Prostate gland (tissue), 2 donors: ENCODE data around the gene OR51B5. TPM values are rescaled to one million over a fixed set of nuclear protein-coding genes. Genes with fewer than 3 reads are reported as not detected.
"Not testable (repeated sequence)": the region's sequence is repeated elsewhere in the genome, so short reads cannot be mapped to it uniquely, and the experiment has no call there.

ENCODE experiments used
- DNase-seq: peaks from one replicate; pipeline ENCODE4 v3.0.0-alpha.2; 2019; ENCODE audit warnings: low spot score
- H3K27ac ChIP-seq, 2 donors: fragments of 200-600 bp; sonication (generic); 2 replicates each; pipeline ENCODE4 v1.5.1; 2017 to 2019
- H3K27me3 ChIP-seq: fragments of 200-600 bp; sonication (generic); replicated peaks from 2 replicates; pipeline ENCODE4 v1.5.1; 2019; ENCODE audit not compliant: insufficient read depth
- H3K36me3 ChIP-seq, 2 donors: fragments of 200-600 bp; sonication (generic); 1 replicate in 1 of 2; 2 replicates in 1 of 2; pipeline versions ENCODE4 v1.5.1 to v1.8.1; 2017 to 2019
- H3K4me1 ChIP-seq: fragments of 200-600 bp; sonication (generic); replicated peaks from 2 replicates; pipeline ENCODE4 v1.5.1; 2019
- H3K4me3 ChIP-seq, 2 donors: fragments of 200-600 bp; sonication (generic); 2 replicates each; pipeline ENCODE4 v1.5.1; 2017 to 2019
- H3K9me3 ChIP-seq: fragments of 200-600 bp; sonication (generic); 2 replicates; pipeline ENCODE4 v1.5.1; 2017
- CTCF ChIP-seq, 4 experiments: fragments of 200-600 bp in 2 of 4; fragments of 450-650 bp in 2 of 4; sonication (generic) in 2 of 4; IDR thresholded peaks; 1 replicate in 3 of 4; 2 replicates in 1 of 4; pipeline ENCODE4 v1.5.1; 2016 to 2019; ENCODE audit warnings: antibody characterized with exemption in 4 of 4, mild to moderate bottlenecking in 2 of 4, moderate library complexity in 2 of 4
- POLR2A ChIP-seq: fragments of 450-650 bp; IDR thresholded peaks from one replicate; pipeline ENCODE4 v1.6.1; 2016; ENCODE audit warnings: antibody characterized with exemption, mild to moderate bottlenecking
- POLR2AphosphoS5 ChIP-seq: sonication (generic); formaldehyde crosslinking; IDR thresholded peaks from one replicate; pipeline ENCODE4 v1.6.1; 2017; ENCODE audit warnings: antibody characterized with exemption
- WGBS: methylation state at CpG from one replicate; pipeline ENCODE4 v1.1.5; 2018; 5-methylcytosine and 5-hydroxymethylcytosine counted together
- intact Hi-C: fragments of 100-400 bp; cut with DNase I; formaldehyde crosslinking; loops from one replicate; pipeline ENCODE4 v1.14.2; 2022
- total RNA-seq, 2 donors: library from RNA; depleted of rRNA; stranded (reverse); fragments of >200 nt; gene quantifications; one replicate each; pipeline ENCODE4 v1.1.0, GENCODE V29; 2016

The OR51B5 gene
- total RNA-seq, 2 donors from 2014 or later: 0.23 to 2.5 TPM

GRCh38 chr11:5364214-5364613, 20.9 kb upstream of the OR51B5 start:
- no peak for TF ChIP-seq POLR2A
- no peak for TF ChIP-seq POLR2AphosphoS5
- no peak for TF ChIP-seq CTCF (IDR thresholded peaks at IDR 0.05)
- no peaks in the 10 kb centered on the region for H3K27me3 ChIP-seq
- no peak overlapping the region for H3K4me3 ChIP-seq
- no peaks in the 10 kb centered on the region for H3K4me1 ChIP-seq
- intact Hi-C loops: no loop called here
- DNase-seq: no peak
- no peaks in the 10 kb centered on the region for H3K36me3 ChIP-seq
- 55% methylated on average over 2 of the region's 2 CpGs for WGBS
- H3K27ac ChIP-seq: no peak overlapping the region
- H3K9me3 ChIP-seq: no peaks in the 10 kb centered on the region

- intact Hi-C loops: no loop called here
- Histone ChIP-seq H3K27ac (no peak overlapping the region), H3K4me3 (no peak overlapping the region), H3K36me3 (no peaks in the 10 kb centered on the region), H3K4me1 (no peaks in the 10 kb centered on the region), H3K9me3 (no peaks in the 10 kb centered on the region), H3K27me3 (no peaks in the 10 kb centered on the region)
- TF ChIP-seq POLR2A (no peak), CTCF (IDR thresholded peaks at IDR 0.05) (no peak), POLR2AphosphoS5 (no peak)
- 97% methylated on average over 1 of the region's 1 CpG for WGBS
- no peak for DNase-seq
These were observed 20.4 kb upstream of the OR51B5 start for GRCh38 chr11:5363679-5364078.

GRCh38 chr11:5362017-5362625, 18.8 kb upstream of the OR51B5 start:
- H3K4me3 ChIP-seq: no peak overlapping the region
- H3K4me1 ChIP-seq: no peaks in the 10 kb centered on the region
- H3K9me3 ChIP-seq: no peaks in the 10 kb centered on the region
- WGBS: 69% methylated on average over 3 of the region's 3 CpGs
- no peaks in the 10 kb centered on the region for H3K27me3 ChIP-seq
- TF ChIP-seq POLR2A (no peak), POLR2AphosphoS5 (no peak), CTCF (IDR thresholded peaks at IDR 0.05) (no peak)
- intact Hi-C loops: no loop called here
- no peak overlapping the region for H3K27ac ChIP-seq
- DNase-seq: no peak
- no peaks in the 10 kb centered on the region for H3K36me3 ChIP-seq

- 82% methylated on average over 5 of the region's 5 CpGs for WGBS
- H3K4me3 ChIP-seq, H3K36me3 ChIP-seq, H3K27ac ChIP-seq, DNase-seq, H3K4me1 ChIP-seq, intact Hi-C loops, H3K27me3 ChIP-seq, H3K9me3 ChIP-seq: not testable (repeated sequence)
These were observed 12.7 kb upstream of the OR51B5 start for GRCh38 chr11:5356031-5356430.

GRCh38 chr11:5351208-5351607, 7.9 kb upstream of the OR51B5 start, which contains the start of gene OR51B6:
Gene OR51B6, plus strand, starts transcription at chr11:5351508. Its CDS starts 0 bp downstream, at chr11:5351508.
- Histone ChIP-seq H3K4me1 (no peaks in the 10 kb centered on the region), H3K27me3 (no peaks in the 10 kb centered on the region), H3K27ac (no peak within 1 kb of the TSS), H3K36me3 (no peaks in the 10 kb centered on the region), H3K4me3 (no peak within 1 kb of the TSS), H3K9me3 (no peaks in the 10 kb centered on the region)
- WGBS: 54% methylated on average over 1 of the region's 1 CpG
- DNase-seq: no peak
- TF ChIP-seq POLR2AphosphoS5 (no peak), POLR2A (no peak), CTCF (IDR thresholded peaks at IDR 0.05) (no peak)
- intact Hi-C loops: no loop called here
